Pancreas (tissue), 10 donors: Measurements from ENCODE around the gene CFL1. TPM values are rescaled to one million over a fixed set of nuclear protein-coding genes. Genes with fewer than 3 reads are reported as not detected.

Source experiments
- ATAC-seq, 4 donors: fragments of 200-7000 bp; cut with Tn5 transposase; one replicate each; pipeline versions ENCODE4 v1.8.0 to v1.9.1; 2020; ENCODE audit warnings: mild to moderate bottlenecking in 4 of 4, moderate library complexity in 4 of 4
- DNase-seq, 6 donors: peaks; one replicate each; pipeline ENCODE4 v3.0.0-alpha.2; 2020
- FAIRE-seq: peaks from 2 replicates; lab custom pipeline; 2012; peaks lifted over from hg19 to GRCh38; lab: Jason Lieb, UNC
- H3K27ac ChIP-seq, 4 donors: fragments of 200-600 bp; sonication (generic); 1 replicate in 3 of 4; 2 replicates in 1 of 4; pipeline versions ENCODE4 v1.5.0 to v1.8.0; 2020
- H3K27me3 ChIP-seq, 4 donors: fragments of 200-600 bp; one replicate each; pipeline ENCODE4 v1.8.0; 2021
- H3K36me3 ChIP-seq, 3 donors: fragments of 200-600 bp; sonication (generic) in 1 of 3; one replicate each; pipeline versions ENCODE4 v1.5.0 to v1.8.0; 2020 to 2021
- H3K4me1 ChIP-seq, 3 donors: fragments of 200-600 bp; one replicate each; pipeline ENCODE4 v1.8.0; 2021
- H3K4me3 ChIP-seq, 4 donors: fragments of 200-600 bp; sonication (generic) in 2 of 4; one replicate each; pipeline versions ENCODE4 v1.5.0 to v1.8.0; 2020 to 2021
- H3K9me3 ChIP-seq, 4 donors: fragments of 200-600 bp; one replicate each; pipeline ENCODE4 v1.8.0; 2021
- CTCF ChIP-seq, 4 donors: fragments of 200-600 bp; sonication (generic) in 3 of 4; IDR thresholded peaks; one replicate each; pipeline versions ENCODE4 v1.5.0 to v1.8.0; 2021; ENCODE audit warnings: antibody characterized with exemption in 4 of 4
- WGBS, 2 donors: extraction: QIAGEN DNeasy Blood & Tissue Kit; methylation state at CpG; one replicate each; pipeline ENCODE4 v1.1.7; 2013; 5-methylcytosine and 5-hydroxymethylcytosine counted together
- intact Hi-C, 3 donors: fragments of 100-400 bp; cut with DNase I; formaldehyde crosslinking; loops; one replicate each; pipeline versions ENCODE4 v1.11.1 to v1.14.2; 2022
- polyA plus RNA-seq, 2 donors: library from polyadenylated mRNA; stranded (reverse); fragments of 200-250 nt; gene quantifications; one replicate each; pipeline ENCODE4 v1.2.3, GENCODE V29; 2013
- total RNA-seq, 6 donors: library from RNA; stranded (reverse); fragmentation: NEBNext Ultra II Directional in 4 of 6; extraction: Animal tissue kit (Norgen Biotek cat#: 25700) in 4 of 6; gene quantifications; one replicate each; pipeline versions ENCODE4 v1.2.1 to v1.2.4, GENCODE V29; 2021 to 2023
- donor health status: healthy with polysubstance abuse.
- donor health status: DM: no; HTN: no; CAD: no; lungs with moderate emphysema.
- donor health status: DM: no; HTN: no; CAD: no.
- donor health status: control.
- donor health status: control.
- donor health status: Bipolar disorder and iron deficiency.
- donor health status: DM: yes; HTN: yes; CAD: no.
- donor health status: DM: no; HTN: no; CAD: no.
- donor health status: DM: no; HTN: no; CAD: no.
- donor health status: DM: yes; HTN: yes; CAD: no.

The CFL1 gene
- total and polyA plus RNA-seq, 8 donors, result 87.8 to 311 (median 163) TPM

GRCh38 chr11:65856689-65857499 lies 1.1 kb downstream of the CFL1 start:
- peak; percentile 30 to 48 (median 44) for ATAC-seq
- Histone ChIP-seq H3K4me3 (peak overlapping the region; percentile 86 to 100 (median 96)), H3K36me3 (peaks cover 4 to 15% (median 8%) of the 10 kb centered on the region in 3 donors), H3K9me3 (no peaks in the 10 kb centered on the region), H3K27ac (peak overlapping the region; percentile 82 to 93 (median 88)), H3K4me1 (peaks cover 3 to 22% (median 14%) of the 10 kb centered on the region in 3 donors), H3K27me3 (no peaks in the 10 kb centered on the region)
- peak; percentile 78 to 90 (median 83) for DNase-seq
- no peak for TF ChIP-seq CTCF (IDR thresholded peaks at IDR 0.05)
- intact Hi-C loops, result no loop called here
- no peak for FAIRE-seq
- WGBS, 2 donors, result 2% methylated on average over 57 of the region's 57 CpGs

- intact Hi-C loops, result no loop called here
- no peak for TF ChIP-seq CTCF (IDR thresholded peaks at IDR 0.05)
- no peak overlapping the region for H3K27ac ChIP-seq
- FAIRE-seq, result no peak
- no peaks in the 10 kb centered on the region for H3K9me3 ChIP-seq
- H3K27me3 ChIP-seq, result no peaks in the 10 kb centered on the region
- H3K36me3 ChIP-seq, result peaks cover 4 to 15% (median 8%) of the 10 kb centered on the region in 3 donors
- 85 to 91% methylated on average over 15 of the region's 15 CpGs for WGBS, 2 donors
- H3K4me3 ChIP-seq, result peak overlapping the region in 2 of 4 donors; percentile 95 to 100
- no peak for ATAC-seq
- H3K4me1 ChIP-seq, result peaks cover 3 to 15% (median 10%) of the 10 kb centered on the region in 3 donors
- DNase-seq, result peak in 1 of 6 donors; percentile 22
Measured at GRCh38 chr11:65855927-65856363, 2.0 kb downstream of the CFL1 start.

- no peak for ATAC-seq
- intact Hi-C loops, result no loop called here
- no peak for TF ChIP-seq CTCF (IDR thresholded peaks at IDR 0.05)
- H3K4me3 ChIP-seq, result no peak overlapping the region
- FAIRE-seq, result no peak
- WGBS, 2 donors, result 78 to 84% methylated on average over 15 of the region's 15 CpGs
- H3K36me3 ChIP-seq, result peaks cover 4 to 15% (median 8%) of the 10 kb centered on the region in 3 donors
- DNase-seq, result peak in 3 of 6 donors; percentile 53 to 68 (median 58)
- H3K27ac ChIP-seq, result no peak overlapping the region
- peaks cover 3 to 15% (median 10%) of the 10 kb centered on the region in 3 donors for H3K4me1 ChIP-seq
- H3K9me3 ChIP-seq, result no peaks in the 10 kb centered on the region
- H3K27me3 ChIP-seq, result no peaks in the 10 kb centered on the region
Measured at GRCh38 chr11:65854852-65855837, 2.8 kb downstream of the CFL1 start.

- H3K4me3 ChIP-seq, result no peak overlapping the region
- H3K9me3 ChIP-seq, result no peaks in the 10 kb centered on the region
- no peaks in the 10 kb centered on the region for H3K27me3 ChIP-seq
- TF ChIP-seq CTCF (IDR thresholded peaks at IDR 0.05), result no peak
- H3K27ac ChIP-seq, result no peak overlapping the region
- intact Hi-C loops, result no loop called here
- WGBS, 2 donors, result 92 to 98% methylated on average over 4 of the region's 4 CpGs
- DNase-seq, result peak in 1 of 6 donors; percentile 29
- H3K36me3 ChIP-seq, result peaks cover 4 to 15% (median 8%) of the 10 kb centered on the region in 3 donors
- H3K4me1 ChIP-seq, result peaks cover 3 to 11% (median 10%) of the 10 kb centered on the region in 3 donors
- no peak for ATAC-seq
- no peak for FAIRE-seq
Measured at GRCh38 chr11:65854161-65854592, 3.8 kb downstream of the CFL1 start.
